ENCODE results near the gene C19orf85.

Gene C19orf85

GRCh38 chr19:55481148-55481793 lies 16.7 kb upstream of the C19orf85 start:
- no peak overlapping the region for H3K4me3 ChIP-seq (replicated peaks; ENCODE audit: insufficient read depth, low read length)
- no peak overlapping the region for H3K27ac ChIP-seq (replicated peaks)
- no peaks in the 10 kb centered on the region for H3K27me3 ChIP-seq (ENCODE audit: insufficient read depth, poor library complexity, severe bottlenecking)
- DNase-seq (ENCODE audit: low read depth in 1 of 2, low spot score in 1 of 2) = no peak
- TF ChIP-seq POLR2AphosphoS5 (IDR thresholded peaks at IDR 0.05; ENCODE audit: low read depth) (no peak), GABPA (IDR thresholded peaks at IDR 0.05; ENCODE audit: low read depth) (no peak), CTCF (IDR thresholded peaks at IDR 0.05; ENCODE audit: insufficient read depth, low read length) (no peak), SPI1 (IDR thresholded peaks at IDR 0.05; ENCODE audit: borderline replicate concordance, low read depth) (no peak)
- TF ChIP-seq, protein P1, sequence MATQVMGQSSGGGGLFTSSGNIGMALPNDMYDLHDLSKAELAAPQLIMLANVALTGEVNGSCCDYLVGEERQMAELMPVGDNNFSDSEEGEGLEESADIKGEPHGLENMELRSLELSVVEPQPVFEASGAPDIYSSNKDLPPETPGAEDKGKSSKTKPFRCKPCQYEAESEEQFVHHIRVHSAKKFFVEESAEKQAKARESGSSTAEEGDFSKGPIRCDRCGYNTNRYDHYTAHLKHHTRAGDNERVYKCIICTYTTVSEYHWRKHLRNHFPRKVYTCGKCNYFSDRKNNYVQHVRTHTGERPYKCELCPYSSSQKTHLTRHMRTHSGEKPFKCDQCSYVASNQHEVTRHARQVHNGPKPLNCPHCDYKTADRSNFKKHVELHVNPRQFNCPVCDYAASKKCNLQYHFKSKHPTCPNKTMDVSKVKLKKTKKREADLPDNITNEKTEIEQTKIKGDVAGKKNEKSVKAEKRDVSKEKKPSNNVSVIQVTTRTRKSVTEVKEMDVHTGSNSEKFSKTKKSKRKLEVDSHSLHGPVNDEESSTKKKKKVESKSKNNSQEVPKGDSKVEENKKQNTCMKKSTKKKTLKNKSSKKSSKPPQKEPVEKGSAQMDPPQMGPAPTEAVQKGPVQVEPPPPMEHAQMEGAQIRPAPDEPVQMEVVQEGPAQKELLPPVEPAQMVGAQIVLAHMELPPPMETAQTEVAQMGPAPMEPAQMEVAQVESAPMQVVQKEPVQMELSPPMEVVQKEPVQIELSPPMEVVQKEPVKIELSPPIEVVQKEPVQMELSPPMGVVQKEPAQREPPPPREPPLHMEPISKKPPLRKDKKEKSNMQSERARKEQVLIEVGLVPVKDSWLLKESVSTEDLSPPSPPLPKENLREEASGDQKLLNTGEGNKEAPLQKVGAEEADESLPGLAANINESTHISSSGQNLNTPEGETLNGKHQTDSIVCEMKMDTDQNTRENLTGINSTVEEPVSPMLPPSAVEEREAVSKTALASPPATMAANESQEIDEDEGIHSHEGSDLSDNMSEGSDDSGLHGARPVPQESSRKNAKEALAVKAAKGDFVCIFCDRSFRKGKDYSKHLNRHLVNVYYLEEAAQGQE (IDR thresholded peaks at IDR 0.05; ENCODE audit: insufficient replicate concordance, low read depth) = no peak

DNA sequence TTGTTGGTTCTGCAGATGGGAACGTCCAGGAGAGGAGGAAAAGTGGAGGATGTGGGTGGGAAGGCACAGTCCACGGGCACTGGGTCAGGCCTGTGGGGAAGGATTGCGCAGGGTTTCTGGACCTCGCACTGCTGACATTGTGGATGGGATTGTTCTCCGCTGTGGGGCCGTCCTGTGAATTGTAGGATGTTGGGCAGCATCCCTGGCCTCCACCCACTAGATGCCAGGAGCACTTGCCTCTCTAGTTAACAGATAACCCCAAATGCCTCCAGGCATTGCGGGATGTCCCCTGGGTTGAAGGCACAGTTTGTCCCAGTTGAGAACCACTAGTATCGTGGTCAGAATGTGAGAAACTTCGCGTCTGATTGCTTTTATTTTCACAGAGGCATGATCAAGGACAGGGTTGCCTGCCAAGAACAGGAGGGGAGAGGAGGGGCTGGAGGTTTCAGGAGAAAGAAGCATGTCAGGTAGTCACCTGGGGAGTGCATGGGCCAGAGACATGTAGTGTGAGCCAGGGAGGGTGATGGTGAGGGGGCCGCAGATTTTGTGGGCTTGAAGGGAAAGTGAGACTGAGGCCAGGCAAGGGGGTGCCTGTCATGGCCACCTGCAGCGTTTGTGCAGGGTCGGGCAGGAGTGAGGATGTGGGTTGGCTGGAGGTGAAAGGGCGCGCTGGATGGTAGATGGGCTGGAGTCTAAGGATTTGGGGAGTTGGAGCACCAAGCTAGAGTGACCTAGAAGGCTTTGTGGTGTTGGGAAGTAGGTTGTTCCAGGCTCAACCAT lies 15.1 kb upstream of the C19orf85 start:
- TF ChIP-seq, protein P1 (IDR thresholded peaks at IDR 0.05; ENCODE audit: insufficient replicate concordance, low read depth) = no peak
- TF ChIP-seq POLR2AphosphoS5 (IDR thresholded peaks at IDR 0.05; ENCODE audit: low read depth) = no peak
- TF ChIP-seq GABPA (IDR thresholded peaks at IDR 0.05; ENCODE audit: low read depth) = no peak
- TF ChIP-seq SPI1 (IDR thresholded peaks at IDR 0.05; ENCODE audit: borderline replicate concordance, low read depth) = no peak
- no peak for TF ChIP-seq CTCF (IDR thresholded peaks at IDR 0.05; ENCODE audit: insufficient read depth, low read length)
- no peaks in the 10 kb centered on the region for H3K27me3 ChIP-seq (ENCODE audit: insufficient read depth, poor library complexity, severe bottlenecking)
- no peak overlapping the region for H3K27ac ChIP-seq (replicated peaks)
- no peak overlapping the region for H3K4me3 ChIP-seq (replicated peaks; ENCODE audit: insufficient read depth, low read length)
- DNase-seq (ENCODE audit: low read depth in 1 of 2, low spot score in 1 of 2) = no peak

GRCh38 chr19:55479045-55479444 lies 14.5 kb upstream of the C19orf85 start:
- DNase-seq (ENCODE audit: low read depth in 1 of 2, low spot score in 1 of 2) = no peak
- Histone ChIP-seq H3K27me3 (ENCODE audit: insufficient read depth, poor library complexity, severe bottlenecking) (no peaks in the 10 kb centered on the region), H3K27ac (replicated peaks) (no peak overlapping the region), H3K4me3 (replicated peaks; ENCODE audit: insufficient read depth, low read length) (no peak overlapping the region)
- TF ChIP-seq CTCF (IDR thresholded peaks at IDR 0.05; ENCODE audit: insufficient read depth, low read length) = no peak
